IPS-18c (cell line): ENCODE results near the gene TNK1.

ENCODE experiments used
- H3K4me3 ChIP-seq: 2 replicates; pipeline ENCODE4 v1.7.0; 2013; ENCODE audit warnings: low read depth, mild to moderate bottlenecking, low read length, moderate library complexity; ENCODE audit not compliant: insufficient read depth
- H3K9me3 ChIP-seq: one replicate; pipeline ENCODE4 v1.6.1; 2013; ENCODE audit warnings: mild to moderate bottlenecking, low read length, moderate library complexity; ENCODE audit not compliant: control insufficient read depth, insufficient read depth

The TNK1 gene

GRCh38 chr17:7380321-7380720 is 568 bp upstream of the TNK1 start:
- H3K4me3 ChIP-seq: peak overlapping the region; percentile 65; the same call in 1 of the 2 replicates
- peaks cover 5% of the 10 kb centered on the region for H3K9me3 ChIP-seq

- Histone ChIP-seq H3K9me3 (peaks cover 5% of the 10 kb centered on the region), H3K4me3 (no peak overlapping the region)
These were observed 2.0 kb downstream of the TNK1 start for GRCh38 chr17:7382901-7383300.

- peaks cover 5% of the 10 kb centered on the region for H3K9me3 ChIP-seq
- peak overlapping the region; percentile 55; the same call in 1 of the 2 replicates for H3K4me3 ChIP-seq
These were observed 2.5 kb downstream of the TNK1 start for GRCh38 chr17:7383371-7383741.

DNA sequence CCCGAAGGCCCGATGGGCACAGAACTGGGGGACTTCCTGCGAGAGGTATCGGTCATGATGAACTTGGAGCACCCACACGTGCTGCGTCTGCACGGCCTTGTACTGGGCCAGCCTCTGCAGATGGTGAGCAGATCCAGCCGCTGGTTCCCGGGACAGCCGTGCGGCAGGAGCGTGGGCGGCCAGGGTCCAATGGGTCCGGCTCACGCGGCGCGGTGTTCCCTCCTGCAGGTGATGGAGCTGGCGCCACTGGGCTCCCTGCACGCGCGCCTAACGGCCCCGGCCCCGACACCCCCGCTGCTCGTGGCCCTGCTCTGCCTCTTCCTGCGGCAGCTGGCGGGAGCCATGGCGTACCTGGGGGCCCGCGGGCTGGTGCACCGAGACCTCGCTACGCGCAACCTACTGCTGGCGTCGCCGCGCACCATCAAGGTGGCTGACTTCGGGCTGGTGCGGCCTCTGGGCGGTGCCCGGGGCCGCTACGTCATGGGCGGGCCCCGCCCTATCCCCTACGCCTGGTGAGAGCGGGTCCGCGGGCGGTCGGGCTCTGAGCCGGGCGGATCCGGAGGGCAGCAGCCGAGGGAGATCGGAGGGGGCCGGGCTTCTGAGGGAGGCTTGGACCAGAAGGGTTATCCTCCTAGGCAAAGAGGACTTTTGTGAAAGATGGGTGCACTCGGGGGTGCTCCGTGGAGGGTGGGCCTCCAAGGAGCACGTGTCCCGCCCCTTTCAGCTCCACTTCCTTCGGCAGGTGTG is 3.0 kb downstream of the TNK1 start:
- Histone ChIP-seq H3K4me3 (peak overlapping the region; percentile 55), H3K9me3 (peaks cover 5% of the 10 kb centered on the region)

- H3K9me3 ChIP-seq: peaks cover 4% of the 10 kb centered on the region
- H3K4me3 ChIP-seq: peak overlapping the region; percentile 55
These were observed 3.7 kb downstream of the TNK1 start for GRCh38 chr17:7384489-7385081.

GRCh38 chr17:7388856-7389255 is 8.0 kb downstream of the TNK1 start:
- H3K9me3 ChIP-seq: peaks cover 2% of the 10 kb centered on the region
- H3K4me3 ChIP-seq: no peak overlapping the region

GRCh38 chr17:7389924-7390910 is 9.3 kb downstream of the TNK1 start:
- no peaks in the 10 kb centered on the region for H3K9me3 ChIP-seq
- H3K4me3 ChIP-seq: no peak overlapping the region

- Histone ChIP-seq H3K4me3 (no peak overlapping the region), H3K9me3 (no peaks in the 10 kb centered on the region)
These were observed 10.4 kb downstream of the TNK1 start for GRCh38 chr17:7391307-7391706.

DNA sequence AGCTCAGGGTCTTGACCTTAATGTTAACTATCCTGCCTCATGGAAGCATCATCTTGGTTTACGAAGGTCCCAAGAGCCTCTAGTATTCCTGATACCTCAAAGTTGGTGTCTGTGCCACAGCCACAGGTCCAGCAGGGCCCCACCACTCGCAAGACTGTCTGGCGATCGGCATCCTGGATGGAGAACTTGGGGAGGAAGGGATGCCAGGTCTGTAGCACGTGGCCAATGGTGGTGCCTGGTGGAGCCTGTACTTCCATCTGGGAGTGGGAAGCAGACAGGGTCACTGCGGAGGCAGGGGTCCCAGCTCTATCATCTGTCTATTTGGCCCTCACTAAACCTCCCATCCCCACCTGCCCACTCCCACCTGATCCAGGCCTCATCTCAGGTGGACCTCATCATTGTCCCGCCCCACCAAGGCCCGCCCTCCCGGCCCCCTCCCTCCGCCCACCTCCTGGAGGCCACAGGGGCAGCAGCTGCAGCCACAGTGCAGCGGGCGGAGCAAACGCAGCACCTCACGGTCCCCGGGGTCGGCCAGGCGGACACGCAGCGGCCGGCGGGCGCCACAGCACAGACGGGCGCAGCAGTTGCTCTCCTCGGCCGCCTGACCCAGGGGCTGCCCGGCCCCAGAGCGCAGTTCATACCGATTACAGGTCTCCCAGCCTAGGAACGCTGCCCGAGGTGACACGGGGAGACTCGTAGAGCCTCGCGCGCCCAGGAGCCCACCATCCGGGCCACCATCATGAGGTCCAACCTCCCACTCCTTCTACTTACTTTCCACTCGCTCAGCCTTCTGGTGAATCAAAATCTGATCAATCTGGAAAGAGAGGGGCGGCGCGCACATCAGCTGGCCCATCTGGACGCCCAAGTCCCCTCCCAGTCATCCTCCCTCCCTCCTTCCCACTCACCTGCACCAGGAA is 12.1 kb downstream of the TNK1 start:
- Histone ChIP-seq H3K9me3 (no peaks in the 10 kb centered on the region), H3K4me3 (peak overlapping the region; percentile 84; the same call in 1 of the 2 replicates)

DNA sequence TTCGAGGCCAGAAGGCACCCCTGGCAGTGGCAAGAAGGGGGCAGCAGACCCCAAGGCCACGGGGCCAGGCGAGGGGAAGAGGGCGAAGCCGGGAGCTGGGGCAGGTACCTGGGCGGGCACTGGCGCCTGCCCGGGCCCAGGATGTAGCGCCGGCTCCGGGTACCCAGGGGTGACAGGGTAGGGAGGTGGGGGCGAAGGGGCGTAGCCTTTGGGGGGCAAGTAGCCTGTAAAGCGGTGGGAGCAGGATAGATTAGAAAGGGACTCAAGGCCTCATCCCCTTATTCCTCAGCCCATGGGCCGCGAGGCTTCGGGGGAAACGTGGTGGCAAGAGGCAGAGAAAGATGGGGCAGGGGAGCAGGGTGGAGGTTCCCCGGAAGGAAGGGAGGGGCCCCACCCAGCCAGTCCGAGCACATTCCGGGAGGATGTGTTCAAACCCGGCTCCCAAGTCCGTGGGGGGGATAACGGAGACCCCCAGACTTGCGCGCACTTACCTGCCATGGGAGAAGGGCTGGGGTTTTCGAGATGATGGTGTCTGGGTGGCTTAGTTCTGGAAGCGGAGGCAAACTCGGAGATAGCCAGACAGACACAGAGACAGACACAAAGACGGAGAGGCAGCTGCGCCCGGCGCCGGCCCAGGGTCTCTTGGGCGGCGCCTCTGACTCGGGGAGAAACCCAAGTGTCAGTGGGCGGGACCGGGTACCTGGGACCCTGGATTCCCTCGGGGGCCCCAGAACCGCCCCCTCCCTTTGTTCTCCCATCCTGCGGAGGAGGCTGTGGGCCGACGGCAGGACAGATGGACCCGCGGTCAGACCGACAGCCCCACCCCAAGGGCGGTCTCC is 12.9 kb downstream of the TNK1 start:
- H3K9me3 ChIP-seq: no peaks in the 10 kb centered on the region
- peak overlapping the region; percentile 84 for H3K4me3 ChIP-seq

GRCh38 chr17:7394452-7395191 is 13.7 kb downstream of the TNK1 start, which contains the start of gene PLSCR3:
TSS of gene PLSCR3 (minus strand) at chr17:7394525. CDS start at chr17:7394110, 415 bp downstream.
- peak within 1 kb of the TSS; percentile 84 for H3K4me3 ChIP-seq
- H3K9me3 ChIP-seq: no peaks in the 10 kb centered on the region

DNA sequence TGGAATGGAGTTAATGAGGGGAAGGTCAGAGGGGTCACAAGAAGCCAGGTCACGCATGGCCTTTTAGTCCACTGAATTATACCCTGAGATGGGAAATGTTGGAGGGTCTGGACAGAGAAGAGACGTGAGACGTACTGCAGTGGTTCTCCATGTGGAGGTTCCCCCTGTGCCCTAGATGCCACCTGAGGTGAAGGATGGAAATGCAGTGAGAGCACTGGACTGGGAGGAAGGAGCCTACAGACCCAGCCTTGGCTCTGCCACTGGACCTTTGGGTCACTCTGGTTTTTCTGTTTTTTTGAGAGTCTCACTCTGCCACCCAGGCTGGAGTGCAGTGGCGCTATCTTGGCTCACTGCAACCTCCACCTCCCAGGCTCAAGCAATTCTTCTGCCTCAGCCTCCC is 15.3 kb downstream of the TNK1 start:
- Histone ChIP-seq H3K4me3 (no peak overlapping the region), H3K9me3 (no peaks in the 10 kb centered on the region)

DNA sequence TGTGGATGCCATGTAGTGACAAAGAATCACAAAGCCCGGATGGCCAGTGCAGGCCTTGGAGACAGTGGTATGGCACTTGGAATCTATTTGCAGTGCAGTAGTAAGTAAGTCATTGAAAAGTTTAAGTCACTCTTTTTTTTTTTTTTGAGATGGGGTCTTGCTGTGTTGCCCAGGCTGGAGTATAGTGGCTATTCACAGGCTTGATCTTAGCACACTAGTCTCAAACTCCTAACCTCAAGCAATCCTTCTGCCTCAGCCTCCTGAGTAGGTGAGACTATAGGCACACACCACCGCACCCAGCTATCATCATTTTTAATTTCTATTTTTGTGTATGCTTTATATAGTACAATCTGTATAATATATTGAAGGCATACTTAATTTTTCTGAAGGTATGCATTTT is 17.7 kb downstream of the TNK1 start:
- H3K9me3 ChIP-seq: no peaks in the 10 kb centered on the region
- H3K4me3 ChIP-seq: no peak overlapping the region

DNA sequence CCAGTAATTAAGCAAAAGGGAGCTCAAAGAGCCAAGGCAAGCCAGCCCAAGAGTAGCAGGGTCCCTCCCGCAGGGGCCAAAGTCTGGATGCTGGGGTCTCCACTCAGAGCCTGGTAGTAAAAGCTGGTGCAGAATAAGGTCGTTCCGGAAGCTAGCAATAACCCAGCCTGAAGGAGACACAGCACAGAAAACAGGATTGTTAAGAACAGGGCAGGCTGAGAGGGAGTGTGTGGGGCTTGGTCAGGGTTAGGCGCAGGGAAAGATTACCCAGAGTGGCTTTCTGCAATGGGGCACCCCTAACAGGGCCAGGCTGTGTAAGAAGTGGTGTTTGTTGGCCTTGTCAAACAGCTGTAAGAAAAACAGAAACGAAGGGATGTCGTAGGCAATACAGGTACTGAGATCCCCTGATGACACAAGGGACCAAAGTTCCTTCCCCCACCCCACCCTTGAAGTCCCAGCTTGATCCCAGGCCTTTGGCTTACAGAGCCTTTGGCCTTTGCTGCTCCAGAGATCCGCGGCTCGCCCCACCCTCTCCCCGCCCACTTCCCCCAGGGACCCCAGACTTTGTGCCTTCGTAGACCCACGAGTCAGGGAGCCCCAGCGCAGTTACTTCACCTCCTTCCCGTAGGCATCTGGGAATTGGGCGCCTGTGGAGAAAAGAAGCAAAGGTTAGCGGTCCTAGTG is 22.3 kb downstream of the TNK1 start:
- Histone ChIP-seq H3K9me3 (no peaks in the 10 kb centered on the region), H3K4me3 (peak overlapping the region; percentile 93)

DNA sequence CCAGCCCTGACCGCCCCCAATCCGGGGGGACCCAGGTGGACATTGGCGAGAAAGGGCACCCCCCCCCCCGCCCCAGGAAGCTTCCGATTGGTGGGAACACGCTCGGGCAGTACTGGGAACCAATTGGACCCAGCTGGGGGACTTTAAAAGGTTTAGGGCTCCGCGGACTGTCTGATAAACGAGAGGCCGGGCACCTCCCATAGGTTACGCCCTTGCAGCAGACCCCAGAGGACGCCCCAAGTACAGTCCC is 22.8 kb downstream of the TNK1 start:
- peak overlapping the region; percentile 93 for H3K4me3 ChIP-seq
- no peaks in the 10 kb centered on the region for H3K9me3 ChIP-seq
